Subcutaneous adipose tissue (tissue), 4 donors: Measurements from ENCODE around the gene DTYMK. TPM values are rescaled to one million over a fixed set of nuclear protein-coding genes. Genes with fewer than 3 reads are reported as not detected.

ENCODE experiments used
- CTCF ChIP-seq: fragments of 450-650 bp; IDR thresholded peaks from one replicate; pipeline ENCODE4 v1.5.1; 2016; ENCODE audit warnings: low read depth, mild to moderate bottlenecking, control low read depth, antibody characterized with exemption, moderate library complexity
- total RNA-seq, 4 donors: library from RNA; depleted of rRNA; stranded (reverse); fragments of >200 nt; gene quantifications; one replicate each; pipeline ENCODE4 v1.1.0, GENCODE V29; 2016

Gene DTYMK
- total RNA-seq, 4 donors from 2014 or later = 10.4 to 20.5 (median 17.2) TPM

- no peak for TF ChIP-seq CTCF
Measured at GRCh38 chr2:241657786-241658254, 28.8 kb downstream of the DTYMK start.

GRCh38 chr2:241656190-241656741, 30.3 kb downstream of the DTYMK start:
- TF ChIP-seq CTCF = no peak

GRCh38 chr2:241655516-241656189, 31.0 kb downstream of the DTYMK start:
- no peak for TF ChIP-seq CTCF

- no peak for TF ChIP-seq CTCF
Measured at GRCh38 chr2:241654551-241654950, 32.1 kb downstream of the DTYMK start.

GRCh38 chr2:241653210-241653750, 33.3 kb downstream of the DTYMK start:
- no peak for TF ChIP-seq CTCF

- no peak for TF ChIP-seq CTCF
Measured at GRCh38 chr2:241652722-241653121, 33.9 kb downstream of the DTYMK start.

GRCh38 chr2:241652142-241652541, 34.5 kb downstream of the DTYMK start:
- no peak for TF ChIP-seq CTCF
